Neural crest cell (in vitro differentiated cells): ENCODE results near the gene IL3. TPM values are rescaled to one million over a fixed set of nuclear protein-coding genes. Genes with fewer than 3 reads are reported as not detected.

ENCODE experiments used
- DNase-seq: peaks from one replicate; pipeline ENCODE4 v3.0.0; 2021; ENCODE audit warnings: low read depth, mixed read lengths, low spot score
- H3K27ac Mint-ChIP-seq: one replicate; pipeline ENCODE4 v1.8.0; 2021; ENCODE audit warnings: mild to moderate bottlenecking, mixed read lengths; ENCODE audit not compliant: unreplicated experiment
- H3K27me3 Mint-ChIP-seq: 2 replicates; pipeline ENCODE4 v1.8.0; 2021; ENCODE audit warnings: low read depth, mild to moderate bottlenecking, mixed read lengths
- H3K36me3 Mint-ChIP-seq: 2 replicates; pipeline ENCODE4 v1.8.0; 2021; ENCODE audit warnings: low read depth, mild to moderate bottlenecking, mixed read lengths
- H3K4me1 Mint-ChIP-seq: 2 replicates; pipeline ENCODE4 v1.8.0; 2021; ENCODE audit warnings: mixed read lengths
- H3K4me3 Mint-ChIP-seq: one replicate; pipeline ENCODE4 v1.8.0; 2021; ENCODE audit warnings: mild to moderate bottlenecking, mixed read lengths
- H3K9me3 Mint-ChIP-seq: 2 replicates; pipeline ENCODE4 v1.8.0; 2021; ENCODE audit warnings: mixed read lengths
- CTCF ChIP-seq: fragments of 200-600 bp; sonication (generic); conservative IDR thresholded peaks from 2 replicates; pipeline ENCODE4 v1.5.0; 2021; ENCODE audit warnings: antibody characterized with exemption, mild to moderate bottlenecking
- total RNA-seq: library from RNA; stranded (reverse); gene quantifications from 2 replicates; pipeline ENCODE4 v1.2.1, GENCODE V29; 2021

IL3 gene
- total RNA-seq, 1 donor from 2014 or later = not detected

DNA sequence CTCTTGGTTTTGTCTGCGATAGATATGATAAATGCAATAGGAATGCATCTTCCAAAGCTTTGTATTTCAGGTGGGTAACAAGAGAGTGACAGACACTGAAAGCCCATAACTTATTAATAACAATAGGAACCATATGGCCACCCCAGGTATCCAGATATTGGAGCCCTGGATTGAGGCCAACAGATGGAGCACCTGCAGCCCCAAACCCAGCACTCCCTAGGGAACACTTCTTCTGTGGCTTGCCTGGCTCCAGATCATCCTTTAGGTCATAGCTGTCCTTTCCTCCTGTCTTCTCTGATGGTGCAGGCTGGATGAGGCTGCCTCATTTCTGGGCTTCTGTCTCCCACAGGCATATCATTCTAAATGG is 5.0 kb upstream of the IL3 start:
- H3K4me3 Mint-ChIP-seq = no peak overlapping the region
- H3K4me1 Mint-ChIP-seq = no peaks in the 10 kb centered on the region
- no peak overlapping the region for H3K27ac Mint-ChIP-seq
- no peak for TF ChIP-seq CTCF
- no peaks in the 10 kb centered on the region for H3K27me3 Mint-ChIP-seq
- no peak for DNase-seq
- H3K36me3 Mint-ChIP-seq = no peaks in the 10 kb centered on the region
- no peaks in the 10 kb centered on the region for H3K9me3 Mint-ChIP-seq

DNA sequence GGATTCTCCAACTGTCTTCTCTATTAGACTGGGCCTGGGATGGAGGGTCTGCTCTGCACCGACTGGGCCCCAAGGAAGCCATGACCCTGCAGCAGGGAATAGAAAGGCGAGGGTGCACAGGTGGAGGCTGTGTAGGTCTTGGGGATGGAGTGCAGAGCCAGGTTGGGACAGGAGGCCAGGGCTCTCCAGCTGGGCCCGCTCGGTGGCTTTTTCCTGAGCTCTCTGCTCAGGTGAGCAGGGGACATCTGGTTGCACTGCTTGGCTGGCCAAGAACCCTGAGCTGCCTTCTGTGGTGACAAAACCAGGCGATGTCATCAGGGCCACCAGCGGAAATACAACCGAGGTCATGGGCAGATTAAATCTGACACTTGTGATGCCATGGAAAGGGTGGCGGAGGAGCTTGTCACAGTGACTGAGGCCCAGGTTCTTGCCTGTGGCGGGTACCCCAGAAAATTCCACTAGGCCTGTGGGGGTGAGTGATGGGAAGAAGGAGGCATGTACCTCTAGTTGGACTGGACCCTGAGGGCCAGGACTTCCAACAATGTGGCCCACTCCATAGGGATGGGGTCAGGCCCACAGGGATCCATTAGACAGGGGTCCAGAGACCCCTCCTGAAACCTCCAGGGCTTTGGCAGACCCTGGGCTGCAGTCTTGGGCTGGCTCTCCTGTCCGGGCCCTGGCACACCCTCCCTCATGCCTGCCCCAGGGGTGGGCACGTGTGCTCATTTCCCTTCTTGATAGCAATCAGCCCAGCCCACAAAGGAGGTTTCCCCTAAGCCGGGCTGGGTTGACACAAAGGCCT is 4.4 kb upstream of the IL3 start:
- DNase-seq = no peak
- no peaks in the 10 kb centered on the region for H3K36me3 Mint-ChIP-seq
- no peak for TF ChIP-seq CTCF
- H3K27ac Mint-ChIP-seq = no peak overlapping the region
- no peak overlapping the region for H3K4me3 Mint-ChIP-seq
- no peaks in the 10 kb centered on the region for H3K4me1 Mint-ChIP-seq
- no peaks in the 10 kb centered on the region for H3K9me3 Mint-ChIP-seq
- no peaks in the 10 kb centered on the region for H3K27me3 Mint-ChIP-seq

DNA sequence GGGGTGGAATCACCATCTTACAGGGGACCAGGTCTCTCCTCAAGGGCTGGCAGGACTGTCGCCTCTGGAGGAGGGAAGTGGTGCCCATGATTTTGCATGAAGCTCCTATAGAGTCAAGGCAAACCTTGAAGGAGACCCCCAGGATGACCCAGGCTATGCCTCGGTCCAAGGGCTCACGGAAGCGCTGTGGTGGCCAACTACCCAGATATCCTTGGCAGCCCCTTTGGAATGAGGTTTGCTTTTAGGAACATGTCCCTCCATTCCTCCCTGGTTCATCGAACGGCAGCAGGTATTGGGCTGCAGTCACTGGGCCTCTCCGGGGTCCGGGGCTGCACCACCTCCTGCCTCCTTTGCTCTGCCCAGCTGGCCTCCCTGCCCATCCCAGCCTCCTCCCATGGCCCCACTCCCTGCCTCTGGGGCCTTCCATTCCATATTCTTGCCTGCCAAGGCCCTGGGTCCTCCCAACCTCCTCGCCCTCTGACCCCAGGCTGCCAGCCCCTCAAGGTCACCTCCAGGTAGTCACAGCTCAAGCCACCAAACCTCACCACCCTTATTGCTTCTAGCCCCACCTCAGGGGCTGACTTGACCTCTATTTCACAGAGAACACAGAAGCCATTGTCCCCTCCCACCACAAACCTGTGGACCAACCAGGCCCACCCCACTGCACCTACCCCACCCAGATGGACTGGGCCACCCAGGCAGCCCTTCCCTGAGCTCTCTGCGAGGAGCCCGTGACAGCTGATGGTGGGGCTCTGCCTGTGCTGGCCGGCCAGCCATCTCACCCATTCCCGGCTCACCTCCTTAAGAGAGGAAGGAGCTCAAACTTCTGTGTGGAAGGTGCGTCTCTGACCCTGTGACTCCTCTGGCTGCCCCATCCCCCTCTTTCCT is 3.6 kb upstream of the IL3 start:
- H3K4me1 Mint-ChIP-seq = no peaks in the 10 kb centered on the region
- no peak for TF ChIP-seq CTCF
- no peak for DNase-seq

DNA sequence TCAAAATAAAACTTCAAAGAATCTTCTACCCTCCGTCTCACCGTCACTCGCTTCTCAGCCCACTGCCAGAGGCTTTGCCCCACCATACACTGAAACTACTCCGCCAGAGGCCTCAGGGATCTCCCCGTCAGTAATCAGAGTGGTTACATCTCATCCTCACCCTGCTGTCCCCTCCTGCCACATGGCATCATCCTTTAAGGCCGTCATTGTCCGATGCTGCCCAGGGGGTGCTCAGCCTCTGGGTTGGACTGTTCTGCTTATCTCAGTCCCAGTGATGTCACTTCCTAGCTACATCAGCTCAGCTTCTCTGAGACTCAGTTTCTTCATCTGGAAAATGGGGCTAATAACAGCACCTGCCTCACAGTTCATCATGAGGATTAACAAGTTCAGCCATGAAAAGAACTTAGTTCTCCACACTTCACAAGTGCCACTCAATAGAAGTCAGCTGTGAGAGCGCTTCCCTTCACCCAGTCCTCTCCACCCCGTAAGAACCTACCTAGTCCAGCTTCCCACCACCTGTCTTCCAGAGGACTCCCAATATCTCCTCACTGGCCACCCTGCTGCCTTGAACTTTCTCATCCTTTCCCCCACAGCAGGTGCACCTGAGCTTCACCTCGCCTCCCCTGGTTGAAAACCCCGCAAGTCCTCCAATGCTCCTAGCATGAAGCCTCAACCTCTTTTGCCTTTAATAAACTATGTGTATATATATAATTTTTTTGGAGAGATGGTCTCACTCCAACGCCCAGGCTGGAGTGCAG is 2.8 kb upstream of the IL3 start:
- no peak for TF ChIP-seq CTCF
- Mint-ChIP-seq H3K4me1 (no peaks in the 10 kb centered on the region), H3K27me3 (no peaks in the 10 kb centered on the region), H3K4me3 (no peak overlapping the region), H3K36me3 (no peaks in the 10 kb centered on the region), H3K27ac (no peak overlapping the region), H3K9me3 (no peaks in the 10 kb centered on the region)
- no peak for DNase-seq

More for the DNA sequence above, 3.6 kb upstream of the IL3 start:
- no peaks in the 10 kb centered on the region for H3K36me3 Mint-ChIP-seq
- no peak overlapping the region for H3K4me3 Mint-ChIP-seq
- no peaks in the 10 kb centered on the region for H3K27me3 Mint-ChIP-seq
- H3K9me3 Mint-ChIP-seq = no peaks in the 10 kb centered on the region
- H3K27ac Mint-ChIP-seq = no peak overlapping the region

DNA sequence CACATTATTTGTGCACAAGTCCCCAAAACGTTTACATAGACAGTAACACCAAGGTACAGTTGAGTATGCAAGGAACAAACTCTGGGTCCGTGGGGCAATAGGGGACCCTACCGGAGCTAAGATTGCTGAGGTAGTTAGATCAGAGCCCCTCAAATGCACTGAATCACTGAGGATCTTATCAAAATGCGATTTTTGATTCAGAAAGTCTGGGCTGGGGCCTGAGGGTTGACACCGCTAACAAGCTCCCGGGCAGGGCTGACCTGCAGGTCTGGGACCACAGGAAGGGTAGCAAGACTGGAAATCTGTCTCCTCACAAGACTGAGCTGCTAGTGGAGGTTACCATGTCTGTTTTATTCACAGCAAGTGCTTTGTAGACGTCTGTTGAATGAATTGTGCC is 1.8 kb upstream of the IL3 start:
- H3K4me3 Mint-ChIP-seq = no peak overlapping the region
- H3K27me3 Mint-ChIP-seq = no peaks in the 10 kb centered on the region
- H3K9me3 Mint-ChIP-seq = no peaks in the 10 kb centered on the region
- no peak overlapping the region for H3K27ac Mint-ChIP-seq
- no peaks in the 10 kb centered on the region for H3K36me3 Mint-ChIP-seq
- H3K4me1 Mint-ChIP-seq = no peaks in the 10 kb centered on the region
- no peak for TF ChIP-seq CTCF
- no peak for DNase-seq
